ENCODE data around the gene ATP12A.

The ATP12A gene

DNA sequence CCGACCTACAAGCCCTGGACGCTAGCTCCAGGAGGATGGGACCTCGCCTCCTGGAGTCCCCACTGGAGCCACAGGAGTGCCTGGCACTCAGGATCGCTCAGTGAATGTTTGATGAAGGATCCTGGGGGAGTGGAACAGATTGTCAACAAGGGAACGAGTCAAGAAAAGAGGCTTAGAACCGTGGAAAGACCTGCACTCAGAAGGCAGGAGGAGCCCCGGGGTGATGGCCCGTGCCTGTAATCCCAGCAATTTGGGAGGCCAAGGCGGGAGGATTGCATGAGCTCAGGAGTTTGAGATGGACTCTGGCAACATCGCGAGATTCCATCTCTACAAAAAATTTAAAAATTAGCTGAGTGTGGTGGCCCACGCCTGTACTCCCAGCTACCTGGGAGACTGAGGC is 38.9 kb downstream of the ATP12A start:
- Histone ChIP-seq H3K36me3 (ENCODE audit: low read length) (no peaks in the 10 kb centered on the region), H2AFZ (ENCODE audit: low read depth, low read length, severe bottlenecking) (no peak overlapping the region), H3K27ac (ENCODE audit: low read depth, low read length) (no peak overlapping the region), H3K4me2 (ENCODE audit: low read depth, low read length, poor library complexity, severe bottlenecking) (no peak overlapping the region), H3K9me2 (replicated peaks; ENCODE audit: insufficient read depth, low read length) (no peaks in the 10 kb centered on the region), H3K27me3 (ENCODE audit: low read length) (no peaks in the 10 kb centered on the region), H3K4me3 (ENCODE audit: insufficient read depth, low read length, poor library complexity, severe bottlenecking) (no peak overlapping the region), H4K20me1 (ENCODE audit: low read depth, low read length) (no peaks in the 10 kb centered on the region), H3K9ac (ENCODE audit: low read length) (no peak overlapping the region), H3F3A (ENCODE audit: insufficient read depth) (no peaks in the 10 kb centered on the region), H3K9me3 (ENCODE audit: insufficient read depth, low read length) (no peaks in the 10 kb centered on the region), H3K79me2 (ENCODE audit: insufficient read depth, low read length) (no peaks in the 10 kb centered on the region)
- TF ChIP-seq EZH2phosphoT487 (conservative IDR thresholded peaks at IDR 0.05; ENCODE audit: low read length) = no peak
- TF ChIP-seq, protein P1, sequence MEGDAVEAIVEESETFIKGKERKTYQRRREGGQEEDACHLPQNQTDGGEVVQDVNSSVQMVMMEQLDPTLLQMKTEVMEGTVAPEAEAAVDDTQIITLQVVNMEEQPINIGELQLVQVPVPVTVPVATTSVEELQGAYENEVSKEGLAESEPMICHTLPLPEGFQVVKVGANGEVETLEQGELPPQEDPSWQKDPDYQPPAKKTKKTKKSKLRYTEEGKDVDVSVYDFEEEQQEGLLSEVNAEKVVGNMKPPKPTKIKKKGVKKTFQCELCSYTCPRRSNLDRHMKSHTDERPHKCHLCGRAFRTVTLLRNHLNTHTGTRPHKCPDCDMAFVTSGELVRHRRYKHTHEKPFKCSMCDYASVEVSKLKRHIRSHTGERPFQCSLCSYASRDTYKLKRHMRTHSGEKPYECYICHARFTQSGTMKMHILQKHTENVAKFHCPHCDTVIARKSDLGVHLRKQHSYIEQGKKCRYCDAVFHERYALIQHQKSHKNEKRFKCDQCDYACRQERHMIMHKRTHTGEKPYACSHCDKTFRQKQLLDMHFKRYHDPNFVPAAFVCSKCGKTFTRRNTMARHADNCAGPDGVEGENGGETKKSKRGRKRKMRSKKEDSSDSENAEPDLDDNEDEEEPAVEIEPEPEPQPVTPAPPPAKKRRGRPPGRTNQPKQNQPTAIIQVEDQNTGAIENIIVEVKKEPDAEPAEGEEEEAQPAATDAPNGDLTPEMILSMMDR (IDR thresholded peaks at IDR 0.05; ENCODE audit: insufficient read depth, low read length, poor library complexity, severe bottlenecking) = no peak

DNA sequence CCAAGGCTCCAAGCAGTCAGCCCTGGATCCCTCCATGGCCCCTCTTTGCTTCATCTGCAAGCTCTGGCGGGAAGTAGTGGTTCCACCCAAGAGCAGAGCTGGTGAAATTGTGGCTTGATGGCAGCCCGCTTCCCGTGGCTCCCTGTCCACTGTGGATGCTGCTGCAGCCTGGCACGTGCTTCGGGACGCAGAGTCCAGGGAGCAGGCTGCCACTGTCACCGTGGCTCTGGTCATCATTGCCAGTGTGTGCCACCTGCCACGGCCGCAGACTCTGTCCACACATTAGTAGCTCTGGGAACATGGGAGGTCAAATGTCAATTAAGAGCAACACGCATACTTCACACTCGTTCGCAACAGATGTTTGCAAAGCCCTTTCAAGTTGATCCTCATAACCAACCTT is 43.0 kb downstream of the ATP12A start:
- H4K20me1 ChIP-seq (ENCODE audit: low read depth, low read length) = no peaks in the 10 kb centered on the region
- H2AFZ ChIP-seq (ENCODE audit: low read depth, low read length, severe bottlenecking) = no peak overlapping the region
- H3K9ac ChIP-seq (ENCODE audit: low read length) = no peak overlapping the region
- no peaks in the 10 kb centered on the region for H3K9me3 ChIP-seq (ENCODE audit: insufficient read depth, low read length)
- H3K79me2 ChIP-seq (ENCODE audit: insufficient read depth, low read length) = no peaks in the 10 kb centered on the region
- no peaks in the 10 kb centered on the region for H3K27me3 ChIP-seq (ENCODE audit: low read length)
- H3K9me2 ChIP-seq (replicated peaks; ENCODE audit: insufficient read depth, low read length) = no peaks in the 10 kb centered on the region
- H3K27ac ChIP-seq (ENCODE audit: low read depth, low read length) = no peak overlapping the region
- no peaks in the 10 kb centered on the region for H3K36me3 ChIP-seq (ENCODE audit: low read length)
- no peak for TF ChIP-seq EZH2phosphoT487 (conservative IDR thresholded peaks at IDR 0.05; ENCODE audit: low read length)
- TF ChIP-seq, protein P1 (IDR thresholded peaks at IDR 0.05; ENCODE audit: insufficient read depth, low read length, poor library complexity, severe bottlenecking) = no peak
- H3K4me3 ChIP-seq (ENCODE audit: insufficient read depth, low read length, poor library complexity, severe bottlenecking) = no peak overlapping the region
- H3K4me2 ChIP-seq (ENCODE audit: low read depth, low read length, poor library complexity, severe bottlenecking) = no peak overlapping the region
- no peaks in the 10 kb centered on the region for H3F3A ChIP-seq (ENCODE audit: insufficient read depth)

DNA sequence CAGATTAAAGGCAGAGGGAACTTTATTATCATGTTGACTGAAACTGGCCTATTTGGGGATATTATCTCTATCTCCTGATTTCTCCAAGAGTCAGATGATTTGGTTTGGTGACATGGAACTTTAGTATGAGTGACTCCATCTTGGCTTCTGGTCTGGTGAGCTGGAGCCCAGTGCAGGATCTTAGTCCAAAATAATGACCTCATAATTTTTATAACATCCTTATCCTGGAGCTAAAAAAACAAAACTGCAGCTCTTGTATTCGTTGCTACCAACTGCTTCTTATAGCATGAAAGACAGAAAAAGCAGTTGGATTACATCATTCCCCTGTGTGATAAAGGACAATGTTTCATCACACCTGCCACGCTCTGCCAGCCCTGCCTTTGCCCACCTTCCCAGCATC is 44.5 kb downstream of the ATP12A start:
- Histone ChIP-seq H3K27me3 (ENCODE audit: low read length) (no peaks in the 10 kb centered on the region), H3K9ac (ENCODE audit: low read length) (no peak overlapping the region), H2AFZ (ENCODE audit: low read depth, low read length, severe bottlenecking) (no peak overlapping the region), H3K36me3 (ENCODE audit: low read length) (no peaks in the 10 kb centered on the region), H3K9me2 (replicated peaks; ENCODE audit: insufficient read depth, low read length) (no peaks in the 10 kb centered on the region), H3F3A (ENCODE audit: insufficient read depth) (no peaks in the 10 kb centered on the region), H3K4me3 (ENCODE audit: insufficient read depth, low read length, poor library complexity, severe bottlenecking) (no peak overlapping the region), H3K4me2 (ENCODE audit: low read depth, low read length, poor library complexity, severe bottlenecking) (no peak overlapping the region), H3K9me3 (ENCODE audit: insufficient read depth, low read length) (no peaks in the 10 kb centered on the region), H4K20me1 (ENCODE audit: low read depth, low read length) (no peaks in the 10 kb centered on the region), H3K27ac (ENCODE audit: low read depth, low read length) (no peak overlapping the region), H3K79me2 (ENCODE audit: insufficient read depth, low read length) (no peaks in the 10 kb centered on the region)
- no peak for TF ChIP-seq EZH2phosphoT487 (conservative IDR thresholded peaks at IDR 0.05; ENCODE audit: low read length)
- TF ChIP-seq, protein P1 (IDR thresholded peaks at IDR 0.05; ENCODE audit: insufficient read depth, low read length, poor library complexity, severe bottlenecking) = no peak
